Measurements from ENCODE around the gene LYAR. TPM values are rescaled to one million over a fixed set of nuclear protein-coding genes. Genes with fewer than 3 reads are reported as not detected.

LYAR gene
- total RNA-seq, 4 donors from 2014 or later = 3.7 to 10.3 (median 5.6) TPM

DNA sequence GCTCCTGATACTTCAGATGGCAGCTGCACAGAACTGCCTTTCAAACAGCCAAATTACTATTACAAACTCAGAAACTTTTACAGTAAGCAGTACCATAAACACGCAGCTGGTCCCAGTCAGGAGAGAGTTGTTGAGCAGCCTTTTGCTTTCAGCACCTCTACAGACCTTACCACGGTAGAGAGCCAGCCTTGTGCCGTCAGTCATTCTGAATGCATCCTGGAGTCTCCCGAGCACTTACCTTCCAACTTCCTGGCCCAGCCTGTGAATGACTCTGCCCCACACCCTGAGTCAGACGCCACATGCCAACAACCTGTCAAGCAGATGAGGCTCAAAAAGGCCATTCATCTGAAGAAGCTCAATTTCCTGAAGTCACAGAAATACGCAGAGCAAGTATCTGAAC, 12.5 kb upstream of the LYAR start:
- H3K4me3 ChIP-seq = no peak overlapping the region
- H3K27me3 ChIP-seq = no peaks in the 10 kb centered on the region
- H3K9me3 ChIP-seq = no peaks in the 10 kb centered on the region
- H3K36me3 ChIP-seq = peaks cover 0 to 23% (median 6%) of the 10 kb centered on the region in 4 donors
- intact Hi-C loops (cut with DNase I; ENCODE audit: low total_unique reads) (no loop called here), in situ Hi-C loops (cut with MboI; ENCODE audit: low pct_ligation_motif_present in 1 of 4, low pct_unique_long_range_greater_than_20kb in 1 of 4, low sequenced_read_pairs in 3 of 4) (no loop called here)
- no peaks in the 10 kb centered on the region for H3K4me1 ChIP-seq
- no peak overlapping the region for H3K27ac ChIP-seq
- WGBS, 2 donors (ENCODE audit: low coverage in 1 of 2) = 70 to 88% methylated on average over 1 to 6 of the region's 6 CpGs
- TF ChIP-seq POLR2AphosphoS5 (IDR thresholded peaks at IDR 0.05) (no peak), POLR2A (IDR thresholded peaks at IDR 0.05) (no peak), EP300 (IDR thresholded peaks at IDR 0.05; ENCODE audit: low read depth) (no peak), CTCF (IDR thresholded peaks at IDR 0.05) (no peak)
- DNase-seq = no peak

- DNase-seq = no peak
- Histone ChIP-seq H3K27me3 (no peaks in the 10 kb centered on the region), H3K4me3 (no peak overlapping the region), H3K9me3 (no peaks in the 10 kb centered on the region), H3K4me1 (no peaks in the 10 kb centered on the region), H3K36me3 (peaks cover 0 to 23% (median 6%) of the 10 kb centered on the region in 4 donors), H3K27ac (no peak overlapping the region)
- 75 to 95% methylated on average over 2 to 5 of the region's 5 CpGs for WGBS, 2 donors (ENCODE audit: low coverage in 1 of 2)
- no peak for TF ChIP-seq CTCF (IDR thresholded peaks at IDR 0.05)
- TF ChIP-seq POLR2A (IDR thresholded peaks at IDR 0.05) = no peak
- TF ChIP-seq EP300 (IDR thresholded peaks at IDR 0.05; ENCODE audit: low read depth) = no peak
- no peak for TF ChIP-seq POLR2AphosphoS5 (IDR thresholded peaks at IDR 0.05)
- in situ Hi-C loops (cut with MboI; ENCODE audit: low pct_ligation_motif_present in 1 of 4, low pct_unique_long_range_greater_than_20kb in 1 of 4, low sequenced_read_pairs in 3 of 4) (no loop called here), intact Hi-C loops (cut with DNase I; ENCODE audit: low total_unique reads) (no loop called here)
Measured at GRCh38 chr4:4302001-4302400, 12.0 kb upstream of the LYAR start.

GRCh38 chr4:4299006-4299405, 9.1 kb upstream of the LYAR start:
- WGBS, 2 donors (ENCODE audit: low coverage in 1 of 2) = 90 to 96% methylated on average over 3 of the region's 3 CpGs
- TF ChIP-seq POLR2AphosphoS5 (IDR thresholded peaks at IDR 0.05) (no peak), POLR2A (IDR thresholded peaks at IDR 0.05) (no peak), CTCF (IDR thresholded peaks at IDR 0.05) (no peak), EP300 (IDR thresholded peaks at IDR 0.05; ENCODE audit: low read depth) (no peak)
- no peak for DNase-seq
- H3K9me3 ChIP-seq = no peaks in the 10 kb centered on the region
- no peaks in the 10 kb centered on the region for H3K27me3 ChIP-seq
- intact Hi-C loops (cut with DNase I; ENCODE audit: low total_unique reads) = no loop called here
- H3K4me1 ChIP-seq = no peaks in the 10 kb centered on the region
- in situ Hi-C loops (cut with MboI; ENCODE audit: low pct_ligation_motif_present in 1 of 4, low pct_unique_long_range_greater_than_20kb in 1 of 4, low sequenced_read_pairs in 3 of 4) = no loop called here
- H3K27ac ChIP-seq = no peak overlapping the region
- H3K4me3 ChIP-seq = no peak overlapping the region
- H3K36me3 ChIP-seq = peaks cover 0 to 11% (median 6%) of the 10 kb centered on the region in 4 donors

- no peak for DNase-seq
- no peaks in the 10 kb centered on the region for H3K9me3 ChIP-seq
- no peaks in the 10 kb centered on the region for H3K36me3 ChIP-seq
- TF ChIP-seq CTCF (IDR thresholded peaks at IDR 0.05) = no peak
- no peak for TF ChIP-seq EP300 (IDR thresholded peaks at IDR 0.05; ENCODE audit: low read depth)
- no peak for TF ChIP-seq POLR2AphosphoS5 (IDR thresholded peaks at IDR 0.05)
- TF ChIP-seq POLR2A (IDR thresholded peaks at IDR 0.05) = no peak
- WGBS, 2 donors (ENCODE audit: low coverage in 1 of 2) = 96 to 100% methylated on average over 2 to 5 of the region's 5 CpGs
- in situ Hi-C loops (cut with MboI; ENCODE audit: low pct_ligation_motif_present in 1 of 4, low pct_unique_long_range_greater_than_20kb in 1 of 4, low sequenced_read_pairs in 3 of 4) (no loop called here), intact Hi-C loops (cut with DNase I; ENCODE audit: low total_unique reads) (no loop called here)
- H3K27ac ChIP-seq = no peak overlapping the region
- peaks cover 1 to 4% (median 2%) of the 10 kb centered on the region in 4 donors for H3K4me1 ChIP-seq
- H3K27me3 ChIP-seq = no peaks in the 10 kb centered on the region
- no peak overlapping the region for H3K4me3 ChIP-seq
Measured at GRCh38 chr4:4296283-4296846, 6.4 kb upstream of the LYAR start.

All from transverse colon (tissue), 4 donors.